Transverse colon (tissue), 4 donors: Measurements from ENCODE around the gene API5. TPM values are rescaled to one million over a fixed set of nuclear protein-coding genes. Genes with fewer than 3 reads are reported as not detected.

Experiments
- DNase-seq: peaks from one replicate; pipeline ENCODE4 v3.0.0-alpha.2; 2019
- H3K27ac ChIP-seq, 4 donors: fragments of 200-600 bp; sonication (generic); 2 replicates each; pipeline ENCODE4 v1.5.1; 2016 to 2018; ENCODE audit warnings: inconsistent platforms in 4 of 4
- H3K27me3 ChIP-seq: fragments of 200-600 bp; sonication (generic); 2 replicates; pipeline ENCODE4 v1.5.1; 2017; ENCODE audit warnings: inconsistent platforms
- H3K36me3 ChIP-seq, 4 donors: fragments of 200-600 bp; sonication (generic); 2 replicates each; pipeline ENCODE4 v1.5.1; 2017 to 2019; ENCODE audit warnings: inconsistent platforms in 4 of 4
- H3K4me1 ChIP-seq, 4 donors: fragments of 200-600 bp; sonication (generic); 2 replicates each; pipeline ENCODE4 v1.5.1; 2017 to 2020; ENCODE audit warnings: inconsistent platforms in 4 of 4
- H3K4me3 ChIP-seq, 4 donors: fragments of 200-600 bp; sonication (generic); 1 replicate in 1 of 4; 2 replicates in 3 of 4; pipeline versions ENCODE4 v1.5.1 to v1.6.1; 2017 to 2019; ENCODE audit warnings: inconsistent platforms in 4 of 4
- H3K9me3 ChIP-seq, 2 donors: fragments of 200-600 bp; sonication (generic); 2 replicates each; pipeline ENCODE4 v1.5.1; 2017 to 2019; ENCODE audit warnings: inconsistent platforms in 2 of 2
- CTCF ChIP-seq, 5 experiments: fragments of 200-600 bp in 3 of 5; fragments of 450-650 bp in 2 of 5; sonication (generic) in 3 of 5; IDR thresholded peaks; 1 replicate in 2 of 5; 2 replicates in 3 of 5; pipeline ENCODE4 v1.5.1; 2016 to 2017; ENCODE audit warnings: antibody characterized with exemption in 5 of 5, inconsistent platforms in 3 of 5, mild to moderate bottlenecking in 2 of 5, moderate library complexity in 1 of 5
- EP300 ChIP-seq: sonication (generic); formaldehyde crosslinking; IDR thresholded peaks from one replicate; pipeline ENCODE4 v1.6.1; 2017; ENCODE audit warnings: antibody characterized with exemption, low read depth
- POLR2A ChIP-seq: fragments of 450-650 bp; IDR thresholded peaks from one replicate; pipeline ENCODE4 v1.6.1; 2016; ENCODE audit warnings: antibody characterized with exemption, mild to moderate bottlenecking, moderate library complexity
- POLR2AphosphoS5 ChIP-seq, 3 donors: sonication (generic); formaldehyde crosslinking; IDR thresholded peaks; one replicate each; pipeline ENCODE4 v1.6.1; 2016; ENCODE audit warnings: antibody characterized with exemption in 3 of 3
- WGBS, 2 donors: methylation state at CpG; one replicate each; pipeline ENCODE4 v1.1.5; 2018; ENCODE audit warnings: low coverage in 1 of 2; 5-methylcytosine and 5-hydroxymethylcytosine counted together
- in situ Hi-C, 4 donors: fragments of 200-750 bp; cut with MboI; loops; one replicate each; pipeline versions ENCODE4 v1.15.0 to v1.15.1; 2017; ENCODE audit warnings: low sequenced_read_pairs in 3 of 4, low pct_ligation_motif_present in 1 of 4, low pct_unique_long_range_greater_than_20kb in 1 of 4
- intact Hi-C: fragments of 100-400 bp; cut with DNase I; formaldehyde crosslinking; loops from one replicate; pipeline ENCODE4 v1.15.1; 2023; ENCODE audit warnings: low total_unique reads
- small RNA-seq, 4 donors: library from RNA; depleted of rRNA; stranded (forward); fragments of <200 nt; gene quantifications; one replicate each; pipeline ENCODE3, GENCODE V24; 2016
- total RNA-seq, 4 donors: library from RNA; depleted of rRNA; stranded (reverse); fragments of >200 nt; gene quantifications; one replicate each; pipeline ENCODE4 v1.1.0, GENCODE V29; 2016

Gene API5
- total RNA-seq, 4 donors from 2014 or later, result 18.7 to 74.6 (median 46.6) TPM

- no peaks in the 10 kb centered on the region for H3K4me1 ChIP-seq
- DNase-seq, result no peak
- H3K4me3 ChIP-seq, result no peak overlapping the region
- 100% methylated on average over 5 of the region's 5 CpGs; no CpG with 5 or more reads in 1 of the 2 donors for WGBS, 2 donors
- intact Hi-C loops (no loop called here), in situ Hi-C loops (no loop called here)
- H3K36me3 ChIP-seq, result peaks cover 0 to 16% (median under 1%) of the 10 kb centered on the region in 4 donors
- no peaks in the 10 kb centered on the region for H3K27me3 ChIP-seq
- TF ChIP-seq POLR2A (no peak), POLR2AphosphoS5 (IDR thresholded peaks at IDR 0.05) (no peak), EP300 (no peak), CTCF (IDR thresholded peaks at IDR 0.05) (no peak)
- H3K27ac ChIP-seq, result no peak overlapping the region
- no peaks in the 10 kb centered on the region for H3K9me3 ChIP-seq
Observed at GRCh38 chr11:43384393-43384792, 72.6 kb downstream of the API5 start.

GRCh38 chr11:43392713-43393112 is 80.9 kb downstream of the API5 start:
- no peak for TF ChIP-seq POLR2A
- TF ChIP-seq POLR2AphosphoS5 (IDR thresholded peaks at IDR 0.05), result no peak
- no peak for TF ChIP-seq EP300
- TF ChIP-seq CTCF (IDR thresholded peaks at IDR 0.05), result no peak
- intact Hi-C loops, result no loop called here
- 89% methylated on average over 5 of the region's 5 CpGs; no CpG with 5 or more reads in 1 of the 2 donors for WGBS, 2 donors

GRCh38 chr11:43393765-43394355 is 82.1 kb downstream of the API5 start:
- TF ChIP-seq POLR2AphosphoS5 (IDR thresholded peaks at IDR 0.05) (no peak), EP300 (no peak), CTCF (IDR thresholded peaks at IDR 0.05) (no peak), POLR2A (no peak)
- whole genome bisulfite sequencing, 2 donors, result 73 to 80% methylated on average over 2 of the region's 2 CpGs
- no peaks in the 10 kb centered on the region for H3K9me3 ChIP-seq
- intact Hi-C loops, result no loop called here
- no peak overlapping the region for H3K27ac ChIP-seq
- no peaks in the 10 kb centered on the region for H3K27me3 ChIP-seq
- no peaks in the 10 kb centered on the region for H3K4me1 ChIP-seq
- H3K4me3 ChIP-seq, result no peak overlapping the region
- in situ Hi-C loops, result no loop called here
- no peak for DNase-seq
- peaks cover 0 to 66% (median 30%) of the 10 kb centered on the region in 4 donors for H3K36me3 ChIP-seq

More at GRCh38 chr11:43392713-43393112, 80.9 kb downstream of the API5 start:
- H3K4me1 ChIP-seq, result no peaks in the 10 kb centered on the region
- no peaks in the 10 kb centered on the region for H3K27me3 ChIP-seq
- in situ Hi-C loops, result no loop called here
- no peaks in the 10 kb centered on the region for H3K9me3 ChIP-seq
- no peak for DNase-seq
- H3K27ac ChIP-seq, result no peak overlapping the region
- H3K4me3 ChIP-seq, result no peak overlapping the region
- peaks cover 0 to 61% (median 25%) of the 10 kb centered on the region in 4 donors for H3K36me3 ChIP-seq

Small RNA genes within 50 kb of the gene (small RNA-seq; reads per million reads assigned to genes)
- 0 reads per million in 4 donors for gene RF00019

Other genes starting within 250 kb of the API5 start
- 100 to 1,000 TPM in 3 of 4 donors, 10 to 100 TPM in 1; 78.2 to 428 (median 131) TPM for gene TTC17, start 46.9 kb downstream of the API5 start, total RNA-seq